Osteoblast (primary cell): ENCODE results near the gene GNAL. TPM values are rescaled to one million over a fixed set of nuclear protein-coding genes. Genes with fewer than 3 reads are reported as not detected.
"Not testable (repeated sequence)": the region's sequence is repeated elsewhere in the genome, so short reads cannot be mapped to it uniquely, and the experiment has no call there.

ENCODE experiments used
- DNase-seq: peaks from one replicate; pipeline ENCODE4 v3.0.0; 2011; ENCODE audit warnings: low spot score, mixed read lengths; ENCODE audit not compliant: insufficient read length; ENCODE audit errors: missing footprints
- H2AFZ ChIP-seq: 2 replicates; pipeline ENCODE4 v1.6.0; 2011; ENCODE audit warnings: mild to moderate bottlenecking, low read length
- H3K27ac ChIP-seq: 2 replicates; pipeline ENCODE4 v1.5.1; 2011; ENCODE audit warnings: mild to moderate bottlenecking, low read depth, low read length, moderate library complexity
- H3K27me3 ChIP-seq: 2 replicates; pipeline ENCODE4 v1.6.0; 2012; ENCODE audit warnings: mild to moderate bottlenecking, control low read depth, inconsistent platforms, low read length, moderate library complexity; ENCODE audit not compliant: insufficient read depth
- H3K36me3 ChIP-seq: 2 replicates; pipeline ENCODE4 v1.5.1; 2011; ENCODE audit warnings: mild to moderate bottlenecking, low read length, control low read depth, moderate library complexity; ENCODE audit not compliant: insufficient read depth
- H3K4me1 ChIP-seq: 2 replicates; pipeline ENCODE4 v1.5.1; 2011; ENCODE audit warnings: mild to moderate bottlenecking, low read length, control low read depth, moderate library complexity; ENCODE audit not compliant: insufficient read depth
- H3K4me2 ChIP-seq: 2 replicates; pipeline ENCODE4 v1.6.0; 2011; ENCODE audit warnings: mild to moderate bottlenecking, low read length; ENCODE audit not compliant: insufficient read depth
- H3K4me3 ChIP-seq: fragments of 200-600 bp; sonication (generic); 3 replicates; pipeline ENCODE4 v1.5.1; 2012; ENCODE audit warnings: mild to moderate bottlenecking, low read length, inconsistent platforms; ENCODE audit not compliant: insufficient read depth
- H3K79me2 ChIP-seq: 2 replicates; pipeline ENCODE4 v1.6.0; 2012; ENCODE audit warnings: mild to moderate bottlenecking, low read length, control low read depth, inconsistent platforms; ENCODE audit not compliant: insufficient read depth
- H3K9me3 ChIP-seq: 2 replicates; pipeline ENCODE4 v1.5.1; 2011; ENCODE audit warnings: low read depth, low read length, control low read depth
- H4K20me1 ChIP-seq: 2 replicates; pipeline ENCODE4 v1.6.0; 2012; ENCODE audit warnings: mild to moderate bottlenecking, low read length, control low read depth; ENCODE audit not compliant: insufficient read depth
- total RNA-seq: library from RNA; depleted of rRNA; stranded (reverse); fragments of >200 nt; gene quantifications from 2 replicates; pipeline ENCODE4 v1.2.3, GENCODE V29; 2012
- TF ChIP-seq, protein P1 (sequence below): IDR thresholded peaks from 2 replicates; pipeline ENCODE4 v1.5.1; 2011; ENCODE audit warnings: mild to moderate bottlenecking, low read depth, low read length, moderate library complexity; ENCODE audit errors: extremely low read depth

The GNAL gene
- total RNA-seq, 1 donor: 0.72 TPM

DNA sequence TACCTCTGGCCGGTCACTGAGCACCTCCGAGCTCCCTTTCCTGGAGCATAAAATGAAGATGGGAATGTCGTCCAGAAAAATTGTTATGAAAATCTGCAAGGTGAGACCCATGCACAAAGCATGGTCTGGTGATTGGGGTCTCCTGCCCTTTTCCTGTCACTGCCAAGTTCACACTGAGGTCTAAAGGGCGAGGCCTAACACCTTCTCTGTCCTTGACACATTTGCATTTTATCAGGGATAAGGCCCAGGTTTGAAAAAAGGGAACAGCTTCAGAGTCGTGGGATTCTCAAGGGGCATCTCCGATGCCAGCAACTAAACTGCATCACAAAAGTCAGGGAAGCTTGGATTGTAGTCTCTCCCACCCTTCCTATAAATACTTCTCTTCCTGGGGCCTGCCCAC lies 24.7 kb downstream of the GNAL start:
- no peak for DNase-seq
- Histone ChIP-seq H3K4me3 (no peak overlapping the region), H3K36me3 (no peaks in the 10 kb centered on the region), H3K27me3 (peaks cover under 1% of the 10 kb centered on the region), H2AFZ (no peak overlapping the region), H3K79me2 (no peaks in the 10 kb centered on the region), H3K27ac (no peak overlapping the region), H4K20me1 (no peaks in the 10 kb centered on the region), H3K4me2 (no peak overlapping the region), H3K4me1 (no peaks in the 10 kb centered on the region), H3K9me3 (no peaks in the 10 kb centered on the region)
- TF ChIP-seq, protein P1, sequence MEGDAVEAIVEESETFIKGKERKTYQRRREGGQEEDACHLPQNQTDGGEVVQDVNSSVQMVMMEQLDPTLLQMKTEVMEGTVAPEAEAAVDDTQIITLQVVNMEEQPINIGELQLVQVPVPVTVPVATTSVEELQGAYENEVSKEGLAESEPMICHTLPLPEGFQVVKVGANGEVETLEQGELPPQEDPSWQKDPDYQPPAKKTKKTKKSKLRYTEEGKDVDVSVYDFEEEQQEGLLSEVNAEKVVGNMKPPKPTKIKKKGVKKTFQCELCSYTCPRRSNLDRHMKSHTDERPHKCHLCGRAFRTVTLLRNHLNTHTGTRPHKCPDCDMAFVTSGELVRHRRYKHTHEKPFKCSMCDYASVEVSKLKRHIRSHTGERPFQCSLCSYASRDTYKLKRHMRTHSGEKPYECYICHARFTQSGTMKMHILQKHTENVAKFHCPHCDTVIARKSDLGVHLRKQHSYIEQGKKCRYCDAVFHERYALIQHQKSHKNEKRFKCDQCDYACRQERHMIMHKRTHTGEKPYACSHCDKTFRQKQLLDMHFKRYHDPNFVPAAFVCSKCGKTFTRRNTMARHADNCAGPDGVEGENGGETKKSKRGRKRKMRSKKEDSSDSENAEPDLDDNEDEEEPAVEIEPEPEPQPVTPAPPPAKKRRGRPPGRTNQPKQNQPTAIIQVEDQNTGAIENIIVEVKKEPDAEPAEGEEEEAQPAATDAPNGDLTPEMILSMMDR: no peak

DNA sequence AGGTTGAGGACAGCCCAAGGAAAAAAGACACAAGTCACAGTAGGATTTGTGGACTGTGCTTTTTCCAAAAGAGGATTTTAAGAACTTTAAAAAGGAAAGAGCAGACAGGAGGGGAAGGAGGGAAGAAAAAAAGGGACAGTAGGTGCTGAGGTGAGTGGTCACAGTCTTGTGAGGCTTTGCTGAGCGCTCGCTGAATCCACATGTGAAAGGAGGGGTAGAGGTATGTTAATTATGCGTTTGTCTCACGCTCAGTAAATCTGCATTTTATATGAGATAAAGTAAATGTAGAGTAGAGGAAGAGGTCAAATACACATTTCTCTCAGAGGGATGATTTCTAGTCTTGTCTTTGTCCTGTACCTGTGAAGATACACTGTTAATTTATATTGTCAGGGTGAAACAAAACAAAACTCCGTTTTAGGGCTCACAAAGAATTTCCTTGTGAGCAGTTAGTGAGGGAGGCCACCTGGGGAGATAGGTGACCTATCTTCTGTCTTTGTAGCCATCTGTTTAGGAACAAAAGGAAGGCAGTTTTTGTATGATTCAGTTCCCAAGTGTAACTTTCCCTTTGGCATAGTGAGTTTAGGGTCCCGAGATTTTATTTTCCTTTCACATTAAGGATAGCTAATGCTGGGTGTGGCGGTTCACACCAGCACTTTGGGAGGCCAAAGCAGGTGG lies 25.3 kb downstream of the GNAL start:
- no peaks in the 10 kb centered on the region for H3K9me3 ChIP-seq
- DNase-seq: no peak

DNA sequence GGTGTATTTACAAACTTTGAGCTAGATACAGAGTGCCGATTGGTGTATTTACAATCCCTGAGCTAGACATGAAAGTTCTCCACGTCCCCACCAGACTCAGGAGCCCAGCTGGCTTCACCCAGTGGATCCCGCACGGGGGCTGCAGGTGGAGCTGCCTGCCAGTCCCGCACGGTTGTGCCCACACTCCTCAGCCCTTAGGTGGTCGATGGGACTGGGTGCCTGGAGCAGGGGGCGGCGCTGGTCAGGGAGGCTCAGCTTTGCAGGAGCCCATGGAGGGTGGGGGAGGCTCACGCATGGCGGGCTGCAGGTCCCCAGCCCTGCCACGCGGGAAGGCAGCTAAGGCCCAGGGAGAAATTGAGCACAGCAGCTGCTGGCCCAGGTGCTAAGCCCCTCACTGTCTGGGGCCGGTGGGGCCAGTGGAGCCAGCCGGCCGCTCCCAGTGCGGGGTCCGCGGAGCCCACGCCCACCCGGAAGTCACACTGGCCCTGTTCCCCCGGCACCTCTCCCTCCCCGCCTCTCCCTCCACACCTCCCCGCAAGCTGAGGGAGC lies 27.8 kb downstream of the GNAL start:
- DNase-seq, H2AFZ ChIP-seq, H3K4me3 ChIP-seq, H3K27me3 ChIP-seq, H3K79me2 ChIP-seq, H3K4me2 ChIP-seq, H3K36me3 ChIP-seq, H3K9me3 ChIP-seq, H4K20me1 ChIP-seq, H3K27ac ChIP-seq, H3K4me1 ChIP-seq: not testable (repeated sequence)

More for the DNA sequence above, 25.3 kb downstream of the GNAL start:
- Histone ChIP-seq H2AFZ (no peak overlapping the region), H3K4me2 (no peak overlapping the region), H3K27me3 (no peaks in the 10 kb centered on the region), H3K4me1 (no peaks in the 10 kb centered on the region), H3K36me3 (no peaks in the 10 kb centered on the region), H4K20me1 (no peaks in the 10 kb centered on the region), H3K4me3 (no peak overlapping the region), H3K27ac (no peak overlapping the region), H3K79me2 (no peaks in the 10 kb centered on the region)
- TF ChIP-seq, protein P1: no peak

DNA sequence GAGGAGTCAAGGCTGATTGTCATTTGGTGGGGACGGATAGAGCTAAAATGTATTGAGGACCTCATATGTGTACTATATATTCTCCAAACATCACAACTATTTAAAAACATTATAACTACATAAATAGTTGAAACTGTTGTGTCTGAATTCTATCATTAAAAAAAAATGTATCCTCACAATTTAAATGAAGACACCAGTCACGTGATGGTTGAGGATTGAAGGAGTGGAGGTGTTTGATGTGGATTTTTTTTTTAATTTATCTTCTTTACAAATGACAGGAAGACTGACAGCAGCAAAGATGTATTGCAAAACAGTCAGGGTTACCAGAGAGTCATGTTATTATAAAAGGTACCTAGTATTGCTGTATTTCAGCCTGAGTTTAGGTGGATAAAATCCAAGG lies 30.0 kb downstream of the GNAL start:
- no peaks in the 10 kb centered on the region for H3K27me3 ChIP-seq
- H4K20me1 ChIP-seq: no peaks in the 10 kb centered on the region
- H3K4me3 ChIP-seq: no peak overlapping the region
- no peak overlapping the region for H2AFZ ChIP-seq
- TF ChIP-seq, protein P1: no peak
- no peaks in the 10 kb centered on the region for H3K9me3 ChIP-seq
- H3K79me2 ChIP-seq: no peaks in the 10 kb centered on the region
- H3K27ac ChIP-seq: no peak overlapping the region
- H3K4me2 ChIP-seq: no peak overlapping the region
- H3K36me3 ChIP-seq: no peaks in the 10 kb centered on the region
- no peak for DNase-seq
- no peaks in the 10 kb centered on the region for H3K4me1 ChIP-seq
